ENCODE results near the gene ACOT7.

ACOT7 gene

DNA sequence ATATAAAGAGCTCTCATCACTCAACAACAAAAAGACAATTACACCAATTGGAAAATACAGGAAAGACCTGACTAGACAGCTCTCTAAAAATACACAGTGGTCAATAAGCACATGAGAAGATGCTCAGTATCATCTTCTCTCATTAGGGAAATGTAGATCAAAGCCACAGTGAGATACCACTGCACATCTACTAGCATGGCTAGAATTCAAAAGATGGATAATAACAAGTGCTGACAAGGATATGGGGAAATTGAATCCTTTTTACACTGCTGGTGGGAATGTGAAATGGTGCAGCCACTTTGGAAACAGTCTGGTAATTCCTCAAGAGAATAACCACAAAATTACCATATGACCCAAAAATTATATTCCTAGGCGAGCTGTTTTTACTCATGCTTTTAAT lies 9.4 kb downstream of the ACOT7 start:
- H2BK120ac ChIP-seq (ENCODE audit: low read depth, low read length), result no peak overlapping the region
- H3K14ac ChIP-seq (ENCODE audit: low read length), result no peak overlapping the region
- no peak overlapping the region for H3K9ac ChIP-seq (ENCODE audit: low read depth, low read length, poor library complexity)
- no peak overlapping the region for H3K27ac ChIP-seq (replicated peaks; ENCODE audit: low read length)
- H3K9me3 ChIP-seq (replicated peaks in 1 of 2; ENCODE audit: control insufficient read depth in 2 of 2, insufficient read depth in 1 of 2, low read depth in 1 of 2, low read length in 2 of 2), result peaks cover 0 to 18% of the 10 kb centered on the region in 2 donors
- H4K91ac ChIP-seq (ENCODE audit: low read depth, low read length, poor library complexity), result no peak overlapping the region
- WGBS, 2 donors (ENCODE audit: extremely low coverage in 2 of 2, insufficient read length in 2 of 2, insufficient replicate concordance in 1 of 2), result no CpG with 5 or more reads among the region's 1 CpG
- no peak overlapping the region for H2AK5ac ChIP-seq (ENCODE audit: low read depth, low read length)
- H3K4me2 ChIP-seq (ENCODE audit: insufficient read depth, low read length, poor library complexity, severe bottlenecking), result no peak overlapping the region
- H3K23ac ChIP-seq (ENCODE audit: low read depth, low read length, poor library complexity), result no peak overlapping the region
- no peak overlapping the region for H3K4me3 ChIP-seq (ENCODE audit: low read length in 2 of 2)
- H3K18ac ChIP-seq (ENCODE audit: low read length), result no peak overlapping the region
- DNase-seq (ENCODE audit: low spot score), result no peak
- H2BK15ac ChIP-seq (ENCODE audit: low read length), result no peak overlapping the region
- H3K4ac ChIP-seq (ENCODE audit: low read length), result no peak overlapping the region
- H2BK12ac ChIP-seq (ENCODE audit: low read length), result no peak overlapping the region
- no peak overlapping the region for H2AFZ ChIP-seq (ENCODE audit: low read length)
- no peaks in the 10 kb centered on the region for H3K27me3 ChIP-seq (ENCODE audit: control insufficient read depth in 3 of 3, insufficient read depth in 3 of 3, low read depth in 1 of 3, low read length in 3 of 3)
- peaks cover 12% of the 10 kb centered on the region for H3K79me1 ChIP-seq (ENCODE audit: low read depth, low read length)
- H4K8ac ChIP-seq (ENCODE audit: low read depth, low read length), result no peak overlapping the region
- no peak overlapping the region for H2BK5ac ChIP-seq (ENCODE audit: low read length)
- H3K36me3 ChIP-seq (replicated peaks in 1 of 2; ENCODE audit: control insufficient read depth in 2 of 2, insufficient read depth in 2 of 2, low read length in 2 of 2), result no peaks in the 10 kb centered on the region
- H3K4me1 ChIP-seq (ENCODE audit: control insufficient read depth in 2 of 2, insufficient read depth in 1 of 2, low read depth in 1 of 2, low read length in 2 of 2), result peaks cover 10 to 16% of the 10 kb centered on the region in 2 donors

DNA sequence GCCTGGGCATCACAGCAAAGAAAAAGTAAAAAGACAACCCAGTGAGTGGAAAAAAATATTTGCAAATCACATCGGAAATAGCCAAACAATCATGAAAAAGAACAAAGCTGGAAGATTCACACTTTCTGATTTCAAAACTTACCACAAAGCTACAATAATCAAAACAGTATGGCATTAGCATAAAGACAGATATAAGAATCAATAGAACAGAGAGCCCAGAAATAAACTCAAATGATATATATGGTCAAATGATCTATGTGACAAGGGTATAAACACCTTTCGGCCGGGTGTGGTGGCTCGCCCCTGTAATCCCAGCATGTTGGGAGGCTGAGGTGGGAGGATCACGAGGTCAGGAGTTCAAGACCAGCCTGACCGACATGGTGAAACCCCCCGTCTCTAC lies 13.5 kb downstream of the ACOT7 start:
- Histone ChIP-seq H3K4me2 (ENCODE audit: insufficient read depth, low read length, poor library complexity, severe bottlenecking) (no peak overlapping the region), H3K9ac (ENCODE audit: low read depth, low read length, poor library complexity) (no peak overlapping the region), H2BK15ac (ENCODE audit: low read length) (no peak overlapping the region), H3K9me3 (replicated peaks in 1 of 2; ENCODE audit: control insufficient read depth in 2 of 2, insufficient read depth in 1 of 2, low read depth in 1 of 2, low read length in 2 of 2) (peaks cover 0 to 18% of the 10 kb centered on the region in 2 donors), H2BK5ac (ENCODE audit: low read length) (no peak overlapping the region), H4K8ac (ENCODE audit: low read depth, low read length) (no peak overlapping the region), H3K4ac (ENCODE audit: low read length) (no peak overlapping the region), H3K27me3 (ENCODE audit: control insufficient read depth in 3 of 3, insufficient read depth in 3 of 3, low read depth in 1 of 3, low read length in 3 of 3) (no peaks in the 10 kb centered on the region), H3K27ac (replicated peaks; ENCODE audit: low read length) (no peak overlapping the region), H3K4me1 (ENCODE audit: control insufficient read depth in 2 of 2, insufficient read depth in 1 of 2, low read depth in 1 of 2, low read length in 2 of 2) (peaks cover 0 to 2% of the 10 kb centered on the region in 2 donors), H3K23ac (ENCODE audit: low read depth, low read length, poor library complexity) (no peak overlapping the region), H4K91ac (ENCODE audit: low read depth, low read length, poor library complexity) (no peak overlapping the region), H2BK12ac (ENCODE audit: low read length) (no peak overlapping the region), H2AFZ (ENCODE audit: low read length) (no peak overlapping the region), H3K4me3 (ENCODE audit: low read length in 2 of 2) (no peak overlapping the region), H3K18ac (ENCODE audit: low read length) (no peak overlapping the region), H3K36me3 (replicated peaks in 1 of 2; ENCODE audit: control insufficient read depth in 2 of 2, insufficient read depth in 2 of 2, low read length in 2 of 2) (peaks cover 1 to 9% of the 10 kb centered on the region in 2 donors), H3K14ac (ENCODE audit: low read length) (no peak overlapping the region), H3K79me1 (ENCODE audit: low read depth, low read length) (peaks cover 11% of the 10 kb centered on the region), H2AK5ac (ENCODE audit: low read depth, low read length) (no peak overlapping the region), H2BK120ac (ENCODE audit: low read depth, low read length) (no peak overlapping the region)
- DNase-seq (ENCODE audit: low spot score), result no peak
- no CpG with 5 or more reads among the region's 7 CpGs for WGBS, 2 donors (ENCODE audit: extremely low coverage in 2 of 2, insufficient read length in 2 of 2, insufficient replicate concordance in 1 of 2)

DNA sequence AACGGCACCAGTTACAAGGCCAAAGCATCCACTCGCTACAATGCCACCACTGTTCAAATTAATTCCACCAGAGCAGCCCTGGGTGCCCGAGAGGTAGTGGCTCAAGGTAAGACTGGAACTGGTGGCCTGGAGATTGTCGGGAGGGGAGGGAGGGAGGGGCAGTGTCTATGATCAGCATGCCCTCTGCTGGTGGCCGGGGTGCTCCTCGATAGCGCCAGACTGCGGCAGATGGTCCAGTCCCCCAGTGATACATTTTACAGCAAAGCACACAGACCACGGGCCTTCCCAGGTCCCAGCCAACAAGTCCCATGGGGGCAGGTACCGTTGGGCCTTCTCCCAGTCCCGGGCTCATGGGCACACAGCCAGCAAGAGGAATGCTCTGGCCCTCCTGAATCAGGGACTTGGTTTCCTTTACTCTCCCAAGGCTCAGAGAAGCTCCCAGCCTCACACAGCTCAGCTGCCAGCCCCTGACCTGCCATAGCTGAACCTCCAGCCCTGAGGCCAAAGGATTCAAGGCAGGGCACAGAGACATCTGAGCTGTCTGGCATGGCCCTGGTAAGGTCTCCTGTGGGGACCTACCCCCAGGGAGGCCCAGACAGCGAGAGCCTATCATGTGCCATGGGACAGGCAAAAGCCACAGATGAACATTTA lies 15.3 kb downstream of the ACOT7 start:
- no peak overlapping the region for H3K27ac ChIP-seq (replicated peaks; ENCODE audit: low read length)
- no peak overlapping the region for H4K8ac ChIP-seq (ENCODE audit: low read depth, low read length)
- H2AFZ ChIP-seq (ENCODE audit: low read length), result no peak overlapping the region
- peaks cover 0 to 11% of the 10 kb centered on the region in 2 donors for H3K9me3 ChIP-seq (replicated peaks in 1 of 2; ENCODE audit: control insufficient read depth in 2 of 2, insufficient read depth in 1 of 2, low read depth in 1 of 2, low read length in 2 of 2)
- H3K27me3 ChIP-seq (ENCODE audit: control insufficient read depth in 3 of 3, insufficient read depth in 3 of 3, low read depth in 1 of 3, low read length in 3 of 3), result no peaks in the 10 kb centered on the region
- no peak overlapping the region for H4K91ac ChIP-seq (ENCODE audit: low read depth, low read length, poor library complexity)
- H2BK12ac ChIP-seq (ENCODE audit: low read length), result peak overlapping the region; percentile 41
- no peak overlapping the region for H3K4me2 ChIP-seq (ENCODE audit: insufficient read depth, low read length, poor library complexity, severe bottlenecking)
- H3K4me3 ChIP-seq (ENCODE audit: low read length in 2 of 2), result no peak overlapping the region
- H3K14ac ChIP-seq (ENCODE audit: low read length), result no peak overlapping the region
- peaks cover 1 to 9% of the 10 kb centered on the region in 2 donors for H3K36me3 ChIP-seq (replicated peaks in 1 of 2; ENCODE audit: control insufficient read depth in 2 of 2, insufficient read depth in 2 of 2, low read length in 2 of 2)
- H3K23ac ChIP-seq (ENCODE audit: low read depth, low read length, poor library complexity), result no peak overlapping the region
- H2BK15ac ChIP-seq (ENCODE audit: low read length), result no peak overlapping the region
- no peak overlapping the region for H3K9ac ChIP-seq (ENCODE audit: low read depth, low read length, poor library complexity)
- peak overlapping the region; percentile 46 for H2AK5ac ChIP-seq (ENCODE audit: low read depth, low read length)
- no peak overlapping the region for H3K18ac ChIP-seq (ENCODE audit: low read length)
- no peaks in the 10 kb centered on the region for H3K4me1 ChIP-seq (ENCODE audit: control insufficient read depth in 2 of 2, insufficient read depth in 1 of 2, low read depth in 1 of 2, low read length in 2 of 2)
- no peak overlapping the region for H3K4ac ChIP-seq (ENCODE audit: low read length)
- no CpG with 5 or more reads among the region's 12 CpGs for WGBS, 2 donors (ENCODE audit: extremely low coverage in 2 of 2, insufficient read length in 2 of 2, insufficient replicate concordance in 1 of 2)
- H2BK120ac ChIP-seq (ENCODE audit: low read depth, low read length), result no peak overlapping the region
- H3K79me1 ChIP-seq (ENCODE audit: low read depth, low read length), result peaks cover 11% of the 10 kb centered on the region
- no peak for DNase-seq (ENCODE audit: low spot score)
- H2BK5ac ChIP-seq (ENCODE audit: low read length), result no peak overlapping the region

DNA sequence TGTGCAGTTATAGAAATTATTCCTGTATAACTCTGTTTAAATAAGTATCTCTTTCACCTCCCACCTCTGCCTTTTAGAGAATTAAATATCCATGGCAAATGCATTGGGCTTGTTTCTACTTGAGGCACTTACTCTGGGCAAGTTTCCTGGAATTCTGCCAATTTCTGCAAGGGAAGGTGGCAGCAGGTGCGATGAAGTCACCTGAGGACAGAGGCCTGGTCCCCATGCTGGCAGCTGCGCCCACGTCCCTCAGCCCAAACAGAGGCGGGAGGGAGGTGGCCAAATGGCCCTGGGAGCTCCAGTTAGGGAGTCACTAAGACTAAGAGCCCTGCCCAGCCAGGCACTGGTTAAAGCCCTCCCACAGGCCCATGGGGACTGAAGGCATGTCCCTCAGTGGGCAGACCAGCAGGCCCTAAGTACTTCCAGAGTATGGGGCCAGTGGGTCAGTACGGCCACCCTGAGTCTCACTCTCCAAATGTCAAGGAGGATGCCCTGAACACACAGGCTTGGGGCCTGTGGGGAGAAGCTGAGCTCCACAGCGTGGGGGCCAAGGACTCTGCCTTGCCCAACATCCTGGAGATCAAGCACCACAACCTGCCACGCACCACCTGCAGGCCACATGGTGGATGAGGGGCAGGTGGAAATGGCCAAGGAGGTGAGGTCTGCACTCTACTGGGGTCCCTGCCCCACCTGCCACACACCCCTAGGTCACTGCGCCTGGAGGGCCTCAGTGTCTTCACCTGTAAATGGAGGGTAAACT lies 19.4 kb downstream of the ACOT7 start:
- no peaks in the 10 kb centered on the region for H3K27me3 ChIP-seq (ENCODE audit: control insufficient read depth in 3 of 3, insufficient read depth in 3 of 3, low read depth in 1 of 3, low read length in 3 of 3)
- no peak overlapping the region for H2AFZ ChIP-seq (ENCODE audit: low read length)
- no peak overlapping the region for H4K91ac ChIP-seq (ENCODE audit: low read depth, low read length, poor library complexity)
- no peak overlapping the region for H3K9ac ChIP-seq (ENCODE audit: low read depth, low read length, poor library complexity)
- no peaks in the 10 kb centered on the region for H3K4me1 ChIP-seq (ENCODE audit: control insufficient read depth in 2 of 2, insufficient read depth in 1 of 2, low read depth in 1 of 2, low read length in 2 of 2)
- no peak overlapping the region for H3K23ac ChIP-seq (ENCODE audit: low read depth, low read length, poor library complexity)
- peaks cover 13% of the 10 kb centered on the region for H3K79me1 ChIP-seq (ENCODE audit: low read depth, low read length)
- WGBS, 2 donors (ENCODE audit: extremely low coverage in 2 of 2, insufficient read length in 2 of 2, insufficient replicate concordance in 1 of 2), result no CpG with 5 or more reads among the region's 8 CpGs
- H3K14ac ChIP-seq (ENCODE audit: low read length), result no peak overlapping the region
- H2BK12ac ChIP-seq (ENCODE audit: low read length), result no peak overlapping the region
- H2BK15ac ChIP-seq (ENCODE audit: low read length), result no peak overlapping the region
- no peak overlapping the region for H3K4me3 ChIP-seq (ENCODE audit: low read length in 2 of 2)
- H3K4ac ChIP-seq (ENCODE audit: low read length), result no peak overlapping the region
- no peak overlapping the region for H2BK5ac ChIP-seq (ENCODE audit: low read length)
- H3K18ac ChIP-seq (ENCODE audit: low read length), result no peak overlapping the region
- no peaks in the 10 kb centered on the region for H3K9me3 ChIP-seq (replicated peaks in 1 of 2; ENCODE audit: control insufficient read depth in 2 of 2, insufficient read depth in 1 of 2, low read depth in 1 of 2, low read length in 2 of 2)
- H3K4me2 ChIP-seq (ENCODE audit: insufficient read depth, low read length, poor library complexity, severe bottlenecking), result no peak overlapping the region
- no peak overlapping the region for H2BK120ac ChIP-seq (ENCODE audit: low read depth, low read length)
- H3K27ac ChIP-seq (replicated peaks; ENCODE audit: low read length), result no peak overlapping the region
- H3K36me3 ChIP-seq (replicated peaks in 1 of 2; ENCODE audit: control insufficient read depth in 2 of 2, insufficient read depth in 2 of 2, low read length in 2 of 2), result peaks cover 1 to 9% of the 10 kb centered on the region in 2 donors
- H4K8ac ChIP-seq (ENCODE audit: low read depth, low read length), result no peak overlapping the region
- DNase-seq (ENCODE audit: low spot score), result no peak
- H2AK5ac ChIP-seq (ENCODE audit: low read depth, low read length), result no peak overlapping the region

Data from neuronal stem cell (in vitro differentiated cells).